ENCODE data around the gene ATRX.

The ATRX gene

GRCh38 chrX:77493677-77494553, 292.1 kb downstream of the ATRX start:
- DNase-seq (ENCODE audit: low read depth) = no peak

DNA sequence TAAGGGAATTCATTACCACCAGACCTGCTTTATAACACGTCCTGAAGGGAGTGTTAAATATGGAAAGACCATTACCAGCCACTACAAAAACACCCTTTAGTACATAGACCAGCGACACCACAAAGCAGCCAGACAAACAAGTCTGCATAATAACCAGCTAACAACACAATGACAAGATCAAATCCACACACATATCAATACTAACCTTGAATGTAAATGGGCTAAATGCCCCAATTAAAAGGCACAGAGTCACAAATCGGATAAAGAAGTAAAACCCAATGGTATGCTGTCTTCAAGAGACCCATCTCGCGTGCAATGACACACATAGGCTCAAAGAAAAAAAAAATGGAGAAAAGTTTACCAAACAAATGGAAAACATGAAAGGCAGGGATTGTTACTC, 302.0 kb downstream of the ATRX start:
- DNase-seq (ENCODE audit: low read depth) = no peak

- DNase-seq (ENCODE audit: low read depth) = no peak
Observed at GRCh38 chrX:77455437-77455836, 330.6 kb downstream of the ATRX start.

Data from stimulated activated CD8-positive, alpha-beta memory T cell treated with anti-CD3 and anti-CD28 coated beads, Interleukin-12 subunit alpha, Interleukin-12 subunit beta, amount 100 ng/mL, for 4 hours (primary cell).